Brain microvascular endothelial cell (primary cell): ENCODE results near the gene MMP19.

Source experiments
- DNase-seq: peaks from one replicate; pipeline ENCODE4 v3.0.0-alpha.2; 2020
- H3K27ac ChIP-seq: fragments of 250-450 bp; sonication (Bioruptor Pico); 2 replicates; pipeline ENCODE4 v1.5.1; 2020; ENCODE audit warnings: mild to moderate bottlenecking, moderate library complexity
- H3K27me3 ChIP-seq: fragments of 250-450 bp; sonication (Bioruptor Pico); replicated peaks from 2 replicates; pipeline ENCODE4 v1.5.1; 2020; ENCODE audit warnings: mild to moderate bottlenecking
- H3K36me3 ChIP-seq: fragments of 250-450 bp; sonication (Bioruptor Pico); replicated peaks from 2 replicates; pipeline ENCODE4 v1.5.1; 2020; ENCODE audit warnings: mild to moderate bottlenecking
- H3K4me3 ChIP-seq: 2 replicates; pipeline ENCODE4 v1.5.1; 2011; ENCODE audit warnings: low read depth, mild to moderate bottlenecking, control low read depth, low read length, moderate library complexity
- CTCF ChIP-seq: IDR thresholded peaks from 2 replicates; pipeline ENCODE4 v1.5.1; 2011; ENCODE audit warnings: low read depth, mild to moderate bottlenecking, moderate library complexity, low read length, control low read depth, inconsistent platforms; ENCODE audit errors: missing control alignments
- in situ Hi-C: cut with HindIII; loops from 2 replicates; pipeline ENCODE4 v1.10.0; 2017; ENCODE audit warnings: low sequenced_read_pairs, low pct_ligation_motif_present

MMP19 gene

GRCh38 chr12:55847033-55847432, 4.3 kb upstream of the MMP19 start:
- no peak overlapping the region for H3K4me3 ChIP-seq
- in situ Hi-C loops: no loop called here
- H3K36me3 ChIP-seq: no peaks in the 10 kb centered on the region
- no peak for TF ChIP-seq CTCF
- no peaks in the 10 kb centered on the region for H3K27me3 ChIP-seq
- peak overlapping the region; percentile 99 for H3K27ac ChIP-seq
- DNase-seq: peak; percentile 74

GRCh38 chr12:55845785-55846496, 3.2 kb upstream of the MMP19 start:
- H3K27me3 ChIP-seq: no peaks in the 10 kb centered on the region
- in situ Hi-C loops: no loop called here
- TF ChIP-seq CTCF: no peak
- peak overlapping the region; percentile 99 for H3K27ac ChIP-seq
- no peaks in the 10 kb centered on the region for H3K36me3 ChIP-seq
- no peak overlapping the region for H3K4me3 ChIP-seq
- DNase-seq: no peak

- TF ChIP-seq CTCF: no peak
- no peak for DNase-seq
- Histone ChIP-seq H3K4me3 (no peak overlapping the region), H3K36me3 (no peaks in the 10 kb centered on the region), H3K27me3 (no peaks in the 10 kb centered on the region), H3K27ac (no peak overlapping the region)
- in situ Hi-C loops: no loop called here
Observed at GRCh38 chr12:55845361-55845760, 2.6 kb upstream of the MMP19 start.

GRCh38 chr12:55844961-55845360, 2.2 kb upstream of the MMP19 start:
- DNase-seq: no peak
- Histone ChIP-seq H3K27me3 (no peaks in the 10 kb centered on the region), H3K4me3 (no peak overlapping the region), H3K36me3 (no peaks in the 10 kb centered on the region), H3K27ac (no peak overlapping the region)
- no peak for TF ChIP-seq CTCF
- in situ Hi-C loops: no loop called here

- H3K27me3 ChIP-seq: no peaks in the 10 kb centered on the region
- no peaks in the 10 kb centered on the region for H3K36me3 ChIP-seq
- H3K4me3 ChIP-seq: no peak overlapping the region
- no peak for TF ChIP-seq CTCF
- no peak for DNase-seq
- H3K27ac ChIP-seq: no peak overlapping the region
- in situ Hi-C loops: no loop called here
Observed at GRCh38 chr12:55843431-55843830, 695 bp upstream of the MMP19 start.
